ENCODE measurements around the gene UNC13D. TPM values are rescaled to one million over a fixed set of nuclear protein-coding genes. Genes with fewer than 3 reads are reported as not detected.
A peak's percentile ranks its signal among the peaks of the same experiment; 100 is the strongest.
"Not testable (repeated sequence)": the region's sequence is repeated elsewhere in the genome, so short reads cannot be mapped to it uniquely, and the experiment has no call there.

The UNC13D gene
- 10 to 100 TPM; 20.5 to 31.0 TPM for total RNA-seq
- long read RNA-seq, full-length matches to known transcripts: 2 of 61 reads
- long read RNA-seq, partial matches to known transcripts: 51 of 61 reads
- long read RNA-seq, other reads (novel, unspliced or antisense): 8 of 61 reads

DNA sequence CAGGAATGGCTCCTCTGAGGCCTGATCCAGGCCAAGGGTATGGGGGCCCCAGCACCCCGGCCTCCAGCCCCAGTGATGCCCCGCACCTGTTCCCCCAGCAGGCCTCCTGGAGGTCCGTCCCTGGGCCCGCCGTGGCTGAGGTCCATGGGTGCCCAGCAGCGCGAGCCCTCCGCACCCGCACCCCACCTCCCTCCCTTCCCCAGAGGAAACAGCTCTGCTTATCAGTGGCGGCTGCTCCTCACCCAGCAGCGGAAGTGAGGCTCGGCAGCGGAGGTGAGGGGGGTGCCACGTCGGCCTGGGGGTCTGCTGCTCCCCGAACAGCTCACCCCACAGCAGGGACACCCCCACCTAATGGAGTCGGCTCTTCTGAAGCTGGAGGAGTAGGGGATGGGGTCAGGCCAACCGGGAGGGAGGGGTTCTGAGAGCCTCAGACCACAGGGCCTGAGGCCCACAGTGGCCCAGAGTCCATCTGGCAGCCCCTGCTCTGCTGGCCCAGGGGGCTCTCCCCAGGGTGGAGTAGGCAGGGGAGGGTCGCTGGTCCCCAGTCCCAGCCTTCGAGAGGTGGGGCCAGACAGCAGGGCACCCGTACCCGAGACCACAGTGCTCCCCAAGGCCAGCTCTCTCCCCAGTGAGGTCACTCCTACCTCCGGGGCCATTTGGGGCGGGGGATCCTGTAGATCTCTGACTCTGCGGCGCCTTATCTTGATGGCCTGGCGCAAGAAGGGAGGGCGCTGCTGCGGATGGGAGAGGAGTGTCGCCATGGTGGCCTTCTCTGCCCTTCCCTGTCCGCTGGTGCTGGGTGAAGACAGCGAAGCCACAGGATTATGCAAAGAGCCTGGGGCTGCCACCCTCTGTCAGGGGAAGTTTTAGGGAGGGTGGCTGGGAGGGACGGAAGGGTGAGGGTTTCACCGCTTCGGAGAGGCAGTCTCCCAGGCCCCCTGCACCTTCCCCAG lies at the start of gene UNC13D:
Gene UNC13D, minus strand, starts transcription at position 828 of the 953 bp plus-strand sequence. Its CDS starts 67 bp downstream, at position 761.
- intact Hi-C loops (cut with DNase I, micrococcal nuclease): no loop called here
- DNase-seq (peak in 1 of 2 donors; percentile 66), ATAC-seq (peak; percentile 8)

DNA sequence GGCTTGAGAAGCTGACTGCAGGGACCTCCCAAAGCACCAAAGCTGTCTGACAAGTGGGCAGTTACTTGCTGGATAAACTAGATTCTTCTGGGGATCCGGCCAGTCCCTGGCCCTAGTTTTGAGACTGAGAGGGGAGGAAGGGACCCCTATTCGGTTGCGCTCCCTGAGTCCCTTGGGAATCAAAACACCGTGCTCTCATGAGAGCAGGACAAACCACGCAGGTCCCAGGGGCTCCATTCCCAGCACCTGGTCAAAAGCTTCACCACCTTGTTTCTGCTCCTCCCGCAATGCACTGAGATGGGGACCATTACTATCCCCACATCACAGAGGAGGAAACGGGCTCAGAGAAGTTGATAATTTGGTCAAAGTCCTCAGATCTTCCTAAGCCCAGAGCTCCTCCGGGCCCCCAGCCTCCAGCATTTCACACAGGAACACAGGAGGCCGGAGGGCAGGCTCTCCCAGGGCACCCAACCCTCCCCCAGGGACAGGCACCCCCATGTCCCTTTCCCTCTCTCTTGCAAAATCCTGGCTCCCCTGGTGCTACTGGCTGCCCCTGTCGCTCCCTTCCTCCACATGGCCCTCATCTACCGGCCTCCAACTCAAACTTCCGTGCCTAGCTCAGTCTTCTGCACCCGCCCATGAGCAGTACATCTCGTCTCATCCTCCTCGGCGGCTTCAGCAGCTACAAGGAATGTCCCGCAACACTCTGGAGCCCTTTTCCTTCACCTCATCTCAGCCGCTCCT lies 49.3 kb upstream of the UNC13D start:
- ATAC-seq (no peak), DNase-seq (no peak)
- intact Hi-C loops (cut with DNase I, micrococcal nuclease): no loop called here

DNA sequence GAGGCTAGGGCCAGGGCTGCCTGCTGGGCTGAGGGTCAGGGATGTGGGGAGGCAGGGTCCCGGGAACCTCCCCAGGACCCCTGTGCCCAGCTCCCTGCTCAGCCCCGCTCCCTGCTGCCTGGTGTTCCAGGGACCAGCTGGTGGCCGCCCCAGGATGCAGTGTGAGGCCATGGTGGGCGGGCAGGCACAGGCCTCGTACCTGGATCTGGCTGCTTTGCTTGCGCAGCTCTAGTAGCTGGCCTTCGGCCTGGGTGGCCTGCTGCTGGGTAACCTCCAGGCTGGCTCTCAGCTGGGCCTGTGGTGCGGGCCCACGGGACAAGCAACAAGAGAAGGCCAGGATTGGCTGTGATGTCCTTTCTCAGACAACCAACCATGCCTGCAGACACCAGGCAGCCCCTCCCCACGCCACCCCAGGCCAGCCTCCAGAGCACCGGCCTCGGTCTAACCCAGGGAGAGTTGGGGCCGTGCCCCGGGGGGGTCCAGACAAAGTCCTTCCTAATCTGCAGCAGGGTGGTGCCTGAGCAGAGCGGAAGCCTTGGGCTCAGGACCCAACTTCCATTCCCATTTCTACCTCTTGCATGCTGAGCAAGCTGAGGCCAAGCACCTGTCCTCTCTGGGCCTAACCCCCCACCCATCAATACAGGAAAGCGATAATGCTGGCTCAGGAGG lies 48.5 kb upstream of the UNC13D start:
- DNase-seq (no peak), ATAC-seq (no peak)
- intact Hi-C loops (cut with DNase I, micrococcal nuclease): no loop called here

DNA sequence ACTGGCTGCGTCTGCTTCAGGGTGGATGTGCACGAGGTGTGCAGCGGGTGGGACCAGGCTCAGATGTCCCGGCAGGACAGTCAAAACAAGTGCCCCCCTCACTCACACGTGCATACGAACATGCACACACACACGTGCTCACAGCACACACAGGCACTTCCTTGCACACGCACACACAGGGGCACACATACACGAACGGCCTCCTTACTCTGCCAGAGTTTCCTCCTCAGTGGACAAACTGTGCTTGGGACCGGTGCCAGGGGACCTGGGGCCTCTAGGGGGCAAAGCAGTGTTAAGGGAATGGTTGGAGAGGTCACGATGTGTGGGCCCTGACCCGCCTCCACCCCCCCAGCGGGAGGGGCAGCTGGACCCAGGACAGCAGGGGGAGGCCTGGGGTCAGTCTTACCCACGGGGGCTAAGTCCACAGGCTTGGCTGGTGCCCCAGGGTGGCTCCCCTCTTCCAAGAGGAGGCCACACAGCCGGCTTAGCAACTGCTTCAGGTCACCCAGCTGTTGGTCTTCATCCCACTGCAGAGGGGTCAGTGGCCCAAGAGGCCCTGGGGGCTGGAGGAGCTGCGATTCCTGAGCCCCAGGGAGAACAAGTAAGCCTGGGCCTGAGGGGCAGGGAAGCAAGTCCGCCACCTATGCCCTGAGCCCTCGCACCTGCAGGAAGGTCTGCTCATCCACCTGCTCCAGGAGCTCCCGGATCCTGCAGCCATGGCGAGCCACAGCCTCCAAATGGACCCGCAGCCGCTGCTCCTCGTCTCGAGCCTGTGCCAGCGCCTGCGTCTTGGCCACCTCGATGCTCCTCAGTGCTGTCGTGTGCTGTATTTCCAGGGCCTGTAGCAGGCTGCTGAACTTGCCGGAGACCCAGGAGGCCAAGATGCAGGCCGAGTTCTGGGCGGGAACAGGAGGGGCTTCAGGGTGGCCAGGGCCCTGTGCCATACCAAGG lies 47.7 kb upstream of the UNC13D start:
- DNase-seq (no peak), ATAC-seq (no peak)
- intact Hi-C loops (cut with DNase I, micrococcal nuclease): no loop called here

DNA sequence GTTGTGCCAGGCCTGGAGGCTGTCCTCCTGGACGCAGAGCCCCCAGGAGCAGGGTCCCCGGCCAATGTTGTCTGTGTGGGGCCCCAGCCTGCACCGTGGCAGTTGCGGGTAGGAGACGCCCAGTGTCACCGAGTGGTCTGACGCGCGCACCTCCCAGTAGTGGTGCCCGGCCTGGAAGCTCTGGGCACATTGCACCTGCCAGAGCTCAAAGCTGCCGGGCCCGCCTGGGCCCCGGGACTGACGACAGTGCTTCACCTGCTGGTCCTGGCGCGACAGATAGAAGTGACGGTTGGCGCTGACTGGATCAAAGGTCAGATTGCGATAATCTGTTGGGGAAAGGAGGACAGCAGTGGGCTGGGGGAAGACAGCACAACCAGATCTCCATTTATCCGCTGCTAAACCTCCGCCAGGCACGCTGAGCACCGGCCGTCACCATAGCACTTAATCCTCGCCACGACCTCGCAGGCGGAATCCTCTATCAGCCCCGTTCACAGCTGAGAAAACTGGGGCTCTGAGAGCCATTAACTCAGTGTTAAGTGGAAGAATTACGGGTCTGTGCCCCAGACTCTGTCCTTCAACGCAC lies 46.9 kb upstream of the UNC13D start:
- ATAC-seq (no peak), DNase-seq (no peak)
- intact Hi-C loops (cut with DNase I, micrococcal nuclease): no loop called here

DNA sequence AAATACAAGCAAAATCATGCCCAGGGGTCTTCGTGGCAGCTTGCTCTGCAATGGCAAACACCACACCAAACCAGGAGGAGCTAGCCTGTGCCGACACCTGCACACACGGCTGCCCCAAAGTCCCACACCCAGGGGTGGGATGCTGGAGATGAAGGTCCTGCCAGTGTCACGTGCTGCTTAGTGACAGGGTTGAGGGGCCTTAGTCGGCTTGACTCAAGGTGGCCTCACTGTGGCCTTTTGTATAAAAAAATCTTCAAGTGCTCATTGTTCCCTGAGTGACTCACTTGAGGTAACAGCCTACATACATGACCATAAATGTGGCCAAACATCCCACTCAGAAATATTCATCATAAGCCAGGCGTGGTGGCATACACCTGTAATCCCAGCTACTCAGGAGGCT lies 45.2 kb upstream of the UNC13D start:
- no peak for ATAC-seq
- no peak for DNase-seq
- intact Hi-C loops (cut with DNase I, micrococcal nuclease): no loop called here

DNA sequence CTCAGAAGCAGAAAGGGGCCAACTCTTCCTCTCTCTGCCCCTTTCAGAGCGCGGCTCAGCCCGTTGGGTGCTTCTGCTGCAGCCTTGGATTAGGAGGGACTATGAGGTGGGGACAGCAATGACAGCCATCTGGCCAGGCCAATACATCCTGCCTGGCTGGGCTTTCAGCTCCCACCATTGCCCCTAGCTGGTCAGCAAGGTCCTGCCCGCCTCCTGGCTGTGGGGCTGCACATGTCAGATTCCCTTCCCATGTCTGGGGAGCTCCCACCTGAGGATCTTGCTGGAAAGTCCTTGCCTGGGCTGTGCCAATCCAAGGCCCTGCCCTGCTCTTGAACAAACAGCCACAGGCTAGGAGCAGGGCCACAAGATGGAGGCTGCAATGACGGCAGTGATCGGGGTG lies 44.3 kb upstream of the UNC13D start:
- no peak for ATAC-seq
- intact Hi-C loops (cut with DNase I, micrococcal nuclease): no loop called here
- DNase-seq: no peak

DNA sequence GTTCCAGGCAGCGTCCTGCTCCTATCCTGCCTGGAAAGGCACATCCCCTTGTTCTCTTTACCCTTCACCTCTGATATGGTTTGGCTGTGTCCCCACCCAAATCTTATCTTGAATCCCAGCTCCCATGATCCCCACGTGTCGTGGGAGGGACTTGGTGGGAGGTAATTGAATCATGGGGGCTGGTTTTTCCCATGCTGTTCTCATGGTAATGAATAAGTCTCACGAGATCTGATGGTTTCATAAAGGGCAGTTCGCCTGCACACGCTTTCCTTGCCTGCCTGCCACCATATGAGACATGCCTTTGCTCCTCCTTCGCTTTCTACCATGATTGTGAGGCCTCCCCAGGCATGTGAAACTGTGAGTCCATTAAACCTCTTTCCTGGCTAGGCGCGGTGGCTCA lies 41.7 kb upstream of the UNC13D start:
- intact Hi-C loops (cut with DNase I, micrococcal nuclease); ATAC-seq; DNase-seq: not testable (repeated sequence)

DNA sequence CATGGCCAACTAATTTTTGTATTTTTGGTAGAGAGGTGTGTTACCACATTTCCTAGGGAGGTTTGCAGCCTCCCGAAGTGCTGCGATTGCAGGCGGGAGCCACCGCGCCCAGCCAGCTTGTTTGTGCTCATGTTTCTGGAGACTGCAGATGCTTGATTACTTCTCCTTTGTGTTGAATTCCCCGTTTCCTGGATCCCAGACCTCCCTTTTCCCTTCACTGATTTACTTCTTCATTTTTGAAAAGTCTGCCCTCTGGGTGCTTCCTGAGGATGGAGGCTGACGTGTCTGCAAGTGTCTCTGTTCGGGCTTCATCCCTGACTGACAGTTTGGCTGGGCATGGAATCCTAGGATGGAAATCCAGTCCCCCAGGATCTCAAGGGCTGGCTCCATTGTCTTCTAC lies 41.2 kb upstream of the UNC13D start:
- no peak for DNase-seq
- ATAC-seq: no peak
- intact Hi-C loops (cut with DNase I, micrococcal nuclease): no loop called here

DNA sequence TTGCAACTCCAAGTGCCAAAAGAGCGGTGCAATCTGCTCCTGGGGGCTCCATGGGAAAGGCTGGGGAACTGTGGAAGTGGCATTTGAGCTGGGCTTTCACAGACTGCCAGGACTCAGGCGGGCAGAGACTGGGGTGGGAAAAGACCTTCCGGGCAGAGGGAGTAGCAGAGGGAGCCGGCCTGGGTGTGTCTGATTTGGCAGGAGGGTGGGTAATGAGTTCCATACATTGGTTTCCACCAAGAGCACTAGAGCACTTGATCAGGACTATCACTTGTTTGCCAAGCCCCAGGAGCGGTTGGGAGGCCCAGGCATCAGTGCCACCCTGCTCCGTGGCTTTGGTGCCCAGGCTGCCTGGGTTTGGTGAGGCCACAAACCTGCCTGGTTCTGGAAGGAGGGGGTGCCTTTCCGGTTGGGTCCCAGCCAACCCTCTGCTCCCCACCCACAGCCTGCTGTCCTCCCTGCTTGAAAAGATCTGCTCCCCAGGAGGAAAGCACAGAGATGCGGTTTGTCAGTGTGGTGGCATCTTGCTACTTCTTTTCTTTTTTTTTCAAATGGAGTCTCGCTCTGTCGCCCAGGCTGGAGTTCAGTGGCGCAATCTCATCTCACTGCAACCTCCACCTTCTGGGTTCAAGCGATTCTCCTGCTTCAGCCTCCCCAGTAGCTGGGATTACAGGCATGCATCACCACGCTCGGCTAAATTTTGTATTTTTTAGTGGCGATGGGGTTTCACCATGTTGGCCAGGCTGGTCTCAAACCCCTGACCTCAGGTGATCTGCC lies 37.7 kb upstream of the UNC13D start:
- intact Hi-C loops (cut with DNase I, micrococcal nuclease): no loop called here
- DNase-seq (no peak), ATAC-seq (no peak)

DNA sequence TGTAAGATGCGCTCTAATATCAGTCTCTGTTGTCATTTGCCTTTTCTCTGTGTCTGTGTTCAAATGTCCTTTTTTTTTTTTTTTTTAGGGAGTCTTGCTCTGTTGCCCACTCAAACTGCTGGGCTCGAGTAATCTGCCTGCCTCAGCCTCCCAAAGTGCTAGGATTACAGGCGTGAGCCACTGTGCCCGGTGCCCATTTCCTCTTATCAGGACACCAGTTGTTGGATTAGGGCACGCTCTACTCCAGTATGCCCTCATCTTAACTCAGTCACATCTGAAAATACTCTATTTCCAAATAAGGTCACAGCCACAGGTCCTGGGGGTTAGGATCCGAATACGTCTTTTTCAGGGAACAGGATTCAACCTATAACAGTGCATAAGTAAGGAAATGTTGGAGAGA lies 36.1 kb upstream of the UNC13D start:
- intact Hi-C loops (cut with DNase I, micrococcal nuclease): no loop called here
- DNase-seq (no peak), ATAC-seq (no peak)

DNA sequence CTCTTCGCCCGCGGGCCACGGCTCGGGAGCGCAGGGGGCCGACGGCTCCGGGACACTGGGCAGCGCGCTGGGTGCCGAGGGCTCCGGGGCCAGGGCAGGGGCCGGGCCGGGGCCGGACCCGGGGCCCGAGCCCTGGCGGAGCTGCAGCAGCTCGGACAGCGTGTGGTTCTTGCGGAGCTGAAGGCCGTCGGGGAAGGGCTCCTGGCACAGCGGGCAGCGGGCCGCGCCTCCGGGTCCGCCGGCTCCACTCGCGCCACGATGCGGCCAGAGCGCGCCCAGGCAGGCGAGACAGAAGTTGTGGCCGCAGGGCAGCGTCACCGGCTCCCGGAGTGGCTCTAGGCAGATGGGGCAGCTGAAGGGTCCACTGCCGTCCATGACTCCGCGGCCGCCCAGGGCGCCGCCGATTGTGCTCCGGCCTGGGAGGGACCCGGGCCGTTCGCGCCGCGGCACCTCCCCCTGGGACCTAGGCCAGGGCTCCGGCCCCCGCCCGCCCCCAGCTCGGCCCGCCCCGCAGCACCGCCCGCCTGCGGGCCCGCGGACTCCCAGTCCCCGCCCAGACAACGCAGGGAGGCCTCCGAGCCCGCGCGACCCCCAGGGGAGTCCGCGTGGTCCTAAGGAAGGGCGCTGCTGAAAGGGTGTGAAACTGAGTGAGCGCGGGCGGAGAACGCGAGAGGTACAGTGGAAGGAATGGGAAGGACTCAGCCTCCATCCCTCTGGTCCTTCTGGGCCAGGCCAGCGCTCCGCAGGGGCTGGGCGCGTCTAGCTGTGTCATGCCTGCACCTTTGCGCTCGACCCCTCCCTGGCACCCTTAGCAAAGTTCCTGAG lies 34.2 kb upstream of the UNC13D start, which contains the start of gene TRIM47:
Gene TRIM47, minus strand, starts transcription at position 408 of the 825 bp plus-strand sequence. Its CDS starts 33 bp downstream, at position 375.
- ATAC-seq: peak; percentile 34

DNA sequence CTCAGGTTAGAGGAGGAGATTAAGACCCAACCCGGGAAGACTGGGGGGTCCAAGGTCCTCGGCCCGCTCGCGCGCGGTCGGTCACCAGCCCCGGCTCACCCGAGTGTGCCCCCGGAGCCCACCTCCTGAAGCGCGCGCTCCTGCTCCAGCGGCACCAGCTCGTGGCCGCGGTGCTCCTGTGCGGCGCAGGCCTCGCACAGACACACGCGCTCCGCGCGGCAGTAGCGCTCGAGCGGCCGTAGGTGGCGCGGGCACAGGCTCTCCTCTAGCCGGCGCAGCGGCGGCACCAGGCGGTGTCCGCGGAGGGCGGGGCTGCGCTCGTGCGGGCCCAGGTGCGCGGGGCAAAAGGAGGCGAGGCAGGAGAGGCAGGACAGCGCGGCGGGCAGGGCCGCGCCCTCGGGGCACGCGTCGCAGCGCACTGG lies 33.6 kb upstream of the UNC13D start:
- DNase-seq (peak; percentile 76 to 88), ATAC-seq (peak; percentile 65)
- intact Hi-C loops (cut with DNase I, micrococcal nuclease): no loop called here

More for the DNA sequence above, 34.2 kb upstream of the UNC13D start, which contains the start of gene TRIM47:
- peak; percentile 69 to 74 for DNase-seq
- intact Hi-C loops (cut with DNase I, micrococcal nuclease): no loop called here

DNA sequence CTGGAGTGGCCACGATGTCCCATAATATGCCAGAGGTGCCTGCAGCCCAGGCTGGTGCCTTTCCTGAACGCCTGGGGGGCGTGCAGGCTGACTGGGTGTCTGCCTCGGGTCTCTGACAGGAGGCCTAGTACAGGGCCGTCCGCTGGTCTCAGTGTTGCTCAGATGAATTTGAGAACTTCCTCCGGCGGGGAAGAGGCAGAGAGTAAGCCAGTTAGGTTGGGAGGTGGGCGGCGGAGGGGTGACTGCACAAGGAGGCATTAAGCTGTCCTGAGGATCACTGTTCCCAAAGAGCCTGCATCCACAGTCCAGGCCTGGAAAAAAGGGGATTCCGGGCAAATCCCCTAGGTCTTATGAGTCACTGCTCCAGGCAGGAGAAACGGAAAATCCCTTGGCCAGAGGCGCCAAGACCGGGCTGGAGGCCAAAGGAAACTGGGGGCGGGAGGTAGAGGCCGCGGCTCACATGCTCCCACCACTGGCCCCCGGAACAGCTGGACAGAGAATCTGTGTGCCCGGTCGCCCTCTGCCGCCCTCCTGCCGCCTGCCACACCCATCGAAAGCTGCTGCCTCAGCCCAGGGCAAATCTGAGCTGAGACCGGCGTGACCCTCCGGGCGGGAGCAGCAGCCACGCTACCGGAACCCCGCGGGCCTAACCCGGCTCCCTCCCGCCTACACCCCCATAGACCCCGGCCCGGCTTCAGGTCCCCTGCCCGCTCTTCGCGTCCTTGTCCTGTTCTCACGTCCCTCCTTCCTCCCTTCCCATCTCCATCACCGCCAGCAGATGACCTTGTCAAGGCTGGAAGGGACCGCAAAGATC lies 32.9 kb upstream of the UNC13D start:
- intact Hi-C loops (cut with DNase I, micrococcal nuclease): no loop called here
- DNase-seq: peak; percentile 81 to 92

More for the DNA sequence above, 32.9 kb upstream of the UNC13D start:
- peak; percentile 37 for ATAC-seq
